Tibial nerve (tissue), 4 donors: ENCODE data around the gene CASTOR1. TPM values are rescaled to one million over a fixed set of nuclear protein-coding genes. Genes with fewer than 3 reads are reported as not detected.

Experiments used
- DNase-seq, 2 donors: peaks; one replicate each; pipeline ENCODE4 v3.0.0-alpha.2; 2019; ENCODE audit warnings: low spot score in 2 of 2
- H3K27ac ChIP-seq, 4 donors: fragments of 200-600 bp; sonication (generic) in 3 of 4; one replicate each; pipeline ENCODE4 v1.5.1; 2017 to 2019; ENCODE audit warnings: mild to moderate bottlenecking in 1 of 4
- H3K27me3 ChIP-seq, 2 donors: fragments of 200-600 bp; sonication (generic) in 1 of 2; one replicate each; pipeline versions ENCODE4 v1.5.1 to v1.6.0; 2017 to 2019
- H3K36me3 ChIP-seq, 3 donors: fragments of 200-600 bp; sonication (generic); one replicate each; pipeline ENCODE4 v1.5.1; 2018 to 2019
- H3K4me1 ChIP-seq, 4 donors: fragments of 200-600 bp; sonication (generic) in 3 of 4; one replicate each; pipeline ENCODE4 v1.5.1; 2017 to 2019
- H3K4me3 ChIP-seq, 4 donors: fragments of 200-600 bp; sonication (generic) in 3 of 4; one replicate each; pipeline ENCODE4 v1.5.1; 2017 to 2019; ENCODE audit warnings: mild to moderate bottlenecking in 1 of 4, moderate library complexity in 1 of 4
- H3K9me3 ChIP-seq, 4 donors: fragments of 200-600 bp; sonication (generic) in 3 of 4; one replicate each; pipeline ENCODE4 v1.5.1; 2017 to 2019
- EP300 ChIP-seq, 2 donors: sonication (generic); formaldehyde crosslinking; IDR thresholded peaks; one replicate each; pipeline ENCODE4 v1.6.1; 2017; ENCODE audit warnings: antibody characterized with exemption in 2 of 2, mild to moderate bottlenecking in 1 of 2
- POLR2A ChIP-seq, 2 donors: fragments of 450-650 bp; IDR thresholded peaks; one replicate each; pipeline ENCODE4 v1.6.1; 2017; ENCODE audit warnings: antibody characterized with exemption in 2 of 2, mild to moderate bottlenecking in 2 of 2, moderate library complexity in 2 of 2
- WGBS, 2 donors: methylation state at CpG; one replicate each; pipeline ENCODE4 v1.1.5; 2018; 5-methylcytosine and 5-hydroxymethylcytosine counted together
- total RNA-seq, 4 donors: library from RNA; depleted of rRNA; stranded (reverse); fragments of >200 nt; gene quantifications; one replicate each; pipeline ENCODE4 v1.1.0, GENCODE V29; 2016
- TF ChIP-seq, protein P1 (sequence below), 5 experiments: fragments of 200-600 bp in 3 of 5; fragments of 450-650 bp in 2 of 5; sonication (generic) in 3 of 5; IDR thresholded peaks; one replicate each; pipeline ENCODE4 v1.5.1; 2016 to 2019; ENCODE audit warnings: antibody characterized with exemption in 5 of 5, mild to moderate bottlenecking in 3 of 5, moderate library complexity in 2 of 5

Gene CASTOR1
- total RNA-seq, 4 donors from 2014 or later: 38.7 to 57.9 (median 45.3) TPM

DNA sequence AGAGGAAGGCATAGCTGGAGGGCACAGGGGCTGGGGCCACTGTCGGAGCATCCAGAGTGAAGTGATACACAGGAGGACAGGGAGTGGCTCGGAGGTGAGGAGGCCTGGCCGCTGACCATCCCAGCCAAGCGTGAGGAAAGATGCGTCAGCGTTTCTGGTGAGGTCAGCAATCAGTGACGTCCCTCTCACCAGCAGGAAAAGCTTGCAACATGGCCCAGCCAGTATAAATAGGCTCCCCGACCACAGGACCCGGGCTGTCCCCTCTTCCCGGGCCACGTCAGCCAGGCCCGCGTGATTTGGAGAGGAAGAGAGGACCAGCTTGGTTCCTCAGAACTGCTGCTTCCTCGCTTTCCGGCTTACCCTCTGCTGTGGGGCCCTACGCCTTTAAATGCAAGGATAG lies 18.5 kb downstream of the CASTOR1 start:
- Histone ChIP-seq H3K36me3 (no peaks in the 10 kb centered on the region), H3K4me1 (peaks cover 0 to 6% (median 0%) of the 10 kb centered on the region in 4 donors), H3K4me3 (no peak overlapping the region), H3K27me3 (no peaks in the 10 kb centered on the region), H3K9me3 (no peaks in the 10 kb centered on the region), H3K27ac (peak overlapping the region in 1 of 4 donors; percentile 58)
- peak in 1 of 2 donors; percentile 70 for DNase-seq
- TF ChIP-seq EP300 (IDR thresholded peaks at IDR 0.05): peak; percentile 86
- TF ChIP-seq, protein P1, sequence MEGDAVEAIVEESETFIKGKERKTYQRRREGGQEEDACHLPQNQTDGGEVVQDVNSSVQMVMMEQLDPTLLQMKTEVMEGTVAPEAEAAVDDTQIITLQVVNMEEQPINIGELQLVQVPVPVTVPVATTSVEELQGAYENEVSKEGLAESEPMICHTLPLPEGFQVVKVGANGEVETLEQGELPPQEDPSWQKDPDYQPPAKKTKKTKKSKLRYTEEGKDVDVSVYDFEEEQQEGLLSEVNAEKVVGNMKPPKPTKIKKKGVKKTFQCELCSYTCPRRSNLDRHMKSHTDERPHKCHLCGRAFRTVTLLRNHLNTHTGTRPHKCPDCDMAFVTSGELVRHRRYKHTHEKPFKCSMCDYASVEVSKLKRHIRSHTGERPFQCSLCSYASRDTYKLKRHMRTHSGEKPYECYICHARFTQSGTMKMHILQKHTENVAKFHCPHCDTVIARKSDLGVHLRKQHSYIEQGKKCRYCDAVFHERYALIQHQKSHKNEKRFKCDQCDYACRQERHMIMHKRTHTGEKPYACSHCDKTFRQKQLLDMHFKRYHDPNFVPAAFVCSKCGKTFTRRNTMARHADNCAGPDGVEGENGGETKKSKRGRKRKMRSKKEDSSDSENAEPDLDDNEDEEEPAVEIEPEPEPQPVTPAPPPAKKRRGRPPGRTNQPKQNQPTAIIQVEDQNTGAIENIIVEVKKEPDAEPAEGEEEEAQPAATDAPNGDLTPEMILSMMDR (IDR thresholded peaks at IDR 0.05): no peak
- no peak for TF ChIP-seq POLR2A (IDR thresholded peaks at IDR 0.05)
- 72 to 73% methylated on average over 15 to 16 of the region's 16 CpGs for WGBS, 2 donors

DNA sequence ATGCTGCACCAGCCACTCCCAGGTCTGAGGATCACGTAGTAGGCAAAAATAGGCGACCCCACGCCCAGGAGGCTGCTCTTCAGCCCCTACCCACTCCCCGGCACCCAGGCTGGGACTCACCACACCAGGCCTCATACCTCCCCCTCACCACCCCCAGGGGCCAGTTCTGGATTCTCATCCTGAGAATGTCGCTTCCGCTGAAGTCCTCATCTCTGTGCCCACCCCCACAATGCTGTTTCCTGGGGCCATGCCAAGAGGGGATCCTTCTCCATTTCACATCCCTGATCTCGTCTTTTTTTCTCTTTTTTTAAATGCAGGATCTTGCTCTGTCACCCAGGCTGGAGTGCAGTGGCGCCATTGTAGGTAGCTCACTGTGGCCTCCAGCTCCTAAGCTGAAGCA lies 21.0 kb downstream of the CASTOR1 start:
- Histone ChIP-seq H3K27ac (no peak overlapping the region), H3K9me3 (no peaks in the 10 kb centered on the region), H3K27me3 (no peaks in the 10 kb centered on the region), H3K4me3 (no peak overlapping the region), H3K36me3 (no peaks in the 10 kb centered on the region), H3K4me1 (peaks cover 0 to 6% (median 1%) of the 10 kb centered on the region in 4 donors)
- TF ChIP-seq, protein P1 (IDR thresholded peaks at IDR 0.05): no peak
- no peak for TF ChIP-seq POLR2A (IDR thresholded peaks at IDR 0.05)
- TF ChIP-seq EP300 (IDR thresholded peaks at IDR 0.05): no peak
- WGBS, 2 donors: 80 to 81% methylated on average over 8 of the region's 8 CpGs
- DNase-seq: no peak

DNA sequence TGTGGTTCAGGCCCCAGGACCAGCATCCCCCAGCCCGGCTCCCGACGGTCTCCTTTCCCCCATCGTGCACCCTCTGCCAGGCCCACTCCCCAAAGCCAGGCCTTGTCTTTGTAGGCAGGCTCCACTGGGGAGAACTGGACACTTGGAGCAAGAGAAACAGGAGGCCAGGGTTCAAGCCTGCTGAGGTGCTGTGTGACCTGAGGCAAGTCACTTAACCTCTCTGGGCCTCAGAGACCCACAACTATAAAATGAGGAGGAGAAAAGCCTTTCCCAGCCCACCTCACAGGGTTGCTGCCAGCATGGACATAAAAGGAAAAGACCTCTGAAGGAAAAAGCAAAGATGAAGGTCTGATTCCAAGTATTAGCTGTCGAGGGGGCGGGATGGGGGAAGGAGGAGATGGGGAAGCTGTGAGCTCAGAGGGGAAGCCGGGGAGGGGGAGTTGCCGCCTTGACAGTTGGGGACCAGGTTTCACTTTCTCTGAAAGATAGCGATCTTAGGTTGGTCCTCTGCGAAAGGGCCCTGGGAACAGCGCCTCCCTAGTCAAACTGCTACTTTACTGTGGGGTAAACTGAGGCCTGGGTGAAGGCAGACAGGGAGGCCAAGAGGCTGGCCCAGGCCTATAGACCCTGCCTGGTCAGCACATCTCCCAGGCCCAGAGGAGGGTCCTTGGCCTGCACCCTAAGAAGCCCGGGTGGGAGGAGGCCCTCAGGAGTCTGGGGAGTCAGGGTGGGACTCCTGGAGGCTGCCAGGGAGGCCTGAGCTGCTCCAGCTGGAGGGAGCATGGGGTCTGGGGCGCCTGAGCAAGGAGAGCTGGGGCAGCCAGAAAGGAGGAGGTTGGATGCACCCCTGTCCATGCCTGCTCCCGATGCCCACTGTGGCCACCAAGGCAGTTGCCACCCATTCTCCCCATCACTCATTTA lies 21.7 kb downstream of the CASTOR1 start:
- Histone ChIP-seq H3K4me1 (peaks cover 0 to 9% (median 5%) of the 10 kb centered on the region in 4 donors), H3K27ac (peak overlapping the region in 3 of 4 donors; percentile 30 to 73 (median 70)), H3K27me3 (no peaks in the 10 kb centered on the region), H3K36me3 (no peaks in the 10 kb centered on the region), H3K4me3 (peak overlapping the region in 1 of 4 donors; percentile 42), H3K9me3 (no peaks in the 10 kb centered on the region)
- TF ChIP-seq POLR2A (IDR thresholded peaks at IDR 0.05): no peak
- no peak for TF ChIP-seq EP300 (IDR thresholded peaks at IDR 0.05)
- TF ChIP-seq, protein P1 (IDR thresholded peaks at IDR 0.05): no peak
- DNase-seq: no peak
- 72 to 81% methylated on average over 14 of the region's 14 CpGs for WGBS, 2 donors

DNA sequence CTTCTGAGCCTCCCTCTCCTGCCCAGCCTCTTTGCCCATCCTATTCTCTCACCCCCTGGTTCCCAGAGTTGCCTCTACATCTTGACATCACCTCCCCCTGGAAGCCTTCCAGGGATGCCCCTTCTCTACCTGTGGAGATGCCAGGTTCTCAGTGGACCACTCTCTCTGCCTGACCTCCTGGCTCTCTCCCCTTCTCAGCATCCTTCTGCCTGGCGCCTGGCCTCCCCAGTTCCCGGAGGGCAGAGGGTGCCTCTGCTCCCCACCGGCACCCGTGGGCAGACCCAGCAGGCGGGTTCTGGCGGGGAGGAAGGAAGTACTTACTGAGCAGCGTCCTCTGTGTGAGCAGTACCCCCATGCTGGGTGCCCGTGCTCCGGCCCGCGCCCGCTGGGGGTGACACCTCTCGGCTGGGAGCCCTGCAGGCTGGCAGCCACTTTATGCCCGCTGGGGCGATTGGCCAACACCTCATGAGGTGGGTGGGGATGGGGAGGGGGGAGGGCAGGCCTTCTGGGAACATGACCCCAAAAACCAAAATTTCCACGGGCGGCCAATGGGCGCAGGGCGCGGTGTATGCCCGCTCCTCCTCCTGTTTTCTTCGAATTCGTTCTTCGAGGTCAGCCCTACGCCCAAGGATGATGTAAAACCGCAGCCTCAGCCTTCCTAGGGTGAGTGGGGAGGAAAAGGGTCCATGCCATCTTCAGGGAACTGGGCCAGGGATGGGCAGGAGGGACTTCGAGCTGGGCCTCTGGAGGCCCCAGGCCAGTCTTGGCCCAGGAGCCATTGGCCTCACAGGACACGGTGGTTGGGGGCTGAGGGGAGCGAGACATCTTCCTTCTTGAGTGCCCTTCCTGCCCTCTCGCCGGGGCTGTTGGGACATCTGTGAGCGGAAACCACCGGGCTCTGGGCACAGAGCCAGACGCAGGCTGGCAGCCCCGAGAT lies 22.6 kb downstream of the CASTOR1 start, which contains the start of gene OSM:
TSS of gene OSM (minus strand) at position 407 of the 937 bp plus-strand sequence. CDS start at position 355, 52 bp downstream.
- Histone ChIP-seq H3K4me3 (peak within 1 kb of the TSS; percentile 11 to 42 (median 24)), H3K9me3 (no peaks in the 10 kb centered on the region), H3K36me3 (no peaks in the 10 kb centered on the region), H3K27ac (peak within 1 kb of the TSS in 3 of 4 donors; percentile 62 to 73 (median 70)), H3K27me3 (no peaks in the 10 kb centered on the region), H3K4me1 (peaks cover 0 to 11% (median 5%) of the 10 kb centered on the region in 4 donors)
- WGBS, 2 donors: 73 to 76% methylated on average over 34 to 35 of the region's 35 CpGs
- TF ChIP-seq EP300 (IDR thresholded peaks at IDR 0.05): peak in 1 of 2 donors; percentile 46
- TF ChIP-seq, protein P1 (IDR thresholded peaks at IDR 0.05): no peak
- no peak for TF ChIP-seq POLR2A (IDR thresholded peaks at IDR 0.05)
- peak in 1 of 2 donors; percentile 45 for DNase-seq
